NCI-H82 (cell line): Measurements from ENCODE around the gene PSMD8.
"Not testable (repeated sequence)": the region's sequence is repeated elsewhere in the genome, so short reads cannot be mapped to it uniquely, and the experiment has no call there.

Source experiments
- DNase-seq: peaks from one replicate; lab custom pipeline; 2025; lab: John Stamatoyannopoulos, UW

PSMD8 gene

GRCh38 chr19:38411041-38411712 is 36.8 kb downstream of the PSMD8 start:
- no peak for DNase-seq

- DNase-seq, result not testable (repeated sequence)
These were observed 37.5 kb downstream of the PSMD8 start for GRCh38 chr19:38411898-38412297.

GRCh38 chr19:38412491-38412890 is 38.1 kb downstream of the PSMD8 start:
- peak; percentile 88 for DNase-seq

- peak; percentile 82 for DNase-seq
These were observed 38.6 kb downstream of the PSMD8 start for GRCh38 chr19:38412961-38413360.

GRCh38 chr19:38413416-38413815 is 39.0 kb downstream of the PSMD8 start:
- no peak for DNase-seq

GRCh38 chr19:38417146-38417543 is 42.8 kb downstream of the PSMD8 start:
- DNase-seq, result no peak

- DNase-seq, result peak; percentile 89
These were observed 43.5 kb downstream of the PSMD8 start for GRCh38 chr19:38417544-38418506.

GRCh38 chr19:38420935-38421334 is 46.6 kb downstream of the PSMD8 start:
- no peak for DNase-seq

GRCh38 chr19:38421856-38422255 is 47.5 kb downstream of the PSMD8 start:
- no peak for DNase-seq

GRCh38 chr19:38422438-38422837 is 48.1 kb downstream of the PSMD8 start:
- no peak for DNase-seq

- DNase-seq, result no peak
These were observed 49.9 kb downstream of the PSMD8 start for GRCh38 chr19:38424272-38424671.

GRCh38 chr19:38425222-38425809 is 50.9 kb downstream of the PSMD8 start:
- no peak for DNase-seq

GRCh38 chr19:38425810-38426466 is 51.6 kb downstream of the PSMD8 start, which contains the start of gene RASGRP4:
Gene RASGRP4, minus strand, starts transcription at chr19:38426219. Its CDS starts 128 bp downstream, at chr19:38426091.
- DNase-seq, result no peak

GRCh38 chr19:38427035-38427677 is 52.8 kb downstream of the PSMD8 start:
- DNase-seq, result not testable (repeated sequence)

- no peak for DNase-seq
These were observed 54.9 kb downstream of the PSMD8 start for GRCh38 chr19:38429055-38429810.

- DNase-seq, result no peak
These were observed 55.4 kb downstream of the PSMD8 start for GRCh38 chr19:38429811-38430156.

- no peak for DNase-seq
These were observed 56.6 kb downstream of the PSMD8 start for GRCh38 chr19:38430931-38431330.

GRCh38 chr19:38433268-38433733 is 58.9 kb downstream of the PSMD8 start, which contains the start of gene RYR1:
Gene RYR1, plus strand, starts transcription at chr19:38433691. Its CDS starts 139 bp downstream, at chr19:38433830.
- peak; percentile 87 for DNase-seq
